ENCODE data around the gene RAB31. TPM values are rescaled to one million over a fixed set of nuclear protein-coding genes. Genes with fewer than 3 reads are reported as not detected.

Gene RAB31
- total and polyA plus RNA-seq, 8 donors: 1.4 to 28.2 (median 4.5) TPM

- Histone ChIP-seq H3K36me3 (no peaks in the 10 kb centered on the region), H3K4me3 (no peak overlapping the region), H3K27me3 (no peaks in the 10 kb centered on the region), H3K4me1 (peaks cover 0 to 3% (median 0%) of the 10 kb centered on the region in 3 donors), H3K9me3 (no peaks in the 10 kb centered on the region), H3K27ac (peak overlapping the region in 1 of 4 donors; percentile 23)
- FAIRE-seq: no peak
- ATAC-seq: peak in 2 of 4 donors; percentile 15 to 57
- TF ChIP-seq, protein P1, sequence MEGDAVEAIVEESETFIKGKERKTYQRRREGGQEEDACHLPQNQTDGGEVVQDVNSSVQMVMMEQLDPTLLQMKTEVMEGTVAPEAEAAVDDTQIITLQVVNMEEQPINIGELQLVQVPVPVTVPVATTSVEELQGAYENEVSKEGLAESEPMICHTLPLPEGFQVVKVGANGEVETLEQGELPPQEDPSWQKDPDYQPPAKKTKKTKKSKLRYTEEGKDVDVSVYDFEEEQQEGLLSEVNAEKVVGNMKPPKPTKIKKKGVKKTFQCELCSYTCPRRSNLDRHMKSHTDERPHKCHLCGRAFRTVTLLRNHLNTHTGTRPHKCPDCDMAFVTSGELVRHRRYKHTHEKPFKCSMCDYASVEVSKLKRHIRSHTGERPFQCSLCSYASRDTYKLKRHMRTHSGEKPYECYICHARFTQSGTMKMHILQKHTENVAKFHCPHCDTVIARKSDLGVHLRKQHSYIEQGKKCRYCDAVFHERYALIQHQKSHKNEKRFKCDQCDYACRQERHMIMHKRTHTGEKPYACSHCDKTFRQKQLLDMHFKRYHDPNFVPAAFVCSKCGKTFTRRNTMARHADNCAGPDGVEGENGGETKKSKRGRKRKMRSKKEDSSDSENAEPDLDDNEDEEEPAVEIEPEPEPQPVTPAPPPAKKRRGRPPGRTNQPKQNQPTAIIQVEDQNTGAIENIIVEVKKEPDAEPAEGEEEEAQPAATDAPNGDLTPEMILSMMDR (IDR thresholded peaks at IDR 0.05): no peak
- DNase-seq: no peak
- intact Hi-C loops (cut with DNase I): no loop called here
- WGBS, 2 donors: 70 to 80% methylated on average over 10 of the region's 10 CpGs
Measured at GRCh38 chr18:9775178-9775577, 67.1 kb downstream of the RAB31 start.

DNA sequence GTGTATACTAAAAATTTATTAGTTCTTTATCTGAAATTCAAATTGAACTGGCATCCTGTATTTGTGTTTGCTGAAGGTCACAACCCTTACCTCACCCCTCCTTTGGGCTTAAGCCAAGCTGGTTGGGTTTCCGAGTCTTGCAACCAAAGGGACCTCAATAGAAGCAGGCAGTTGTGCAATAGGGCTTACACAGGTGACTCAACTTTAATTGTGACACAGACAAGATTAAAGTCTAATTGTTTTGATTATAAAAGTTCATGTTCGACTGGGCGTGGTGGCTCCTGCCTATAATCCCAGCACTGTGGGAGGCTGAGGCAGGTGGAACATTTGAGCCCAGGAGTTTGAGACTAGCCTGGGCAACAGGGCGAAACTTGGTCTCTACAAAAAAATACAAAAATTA is 71.5 kb downstream of the RAB31 start:
- Histone ChIP-seq H3K4me1 (peaks cover 0 to 3% (median 0%) of the 10 kb centered on the region in 3 donors), H3K27ac (no peak overlapping the region), H3K36me3 (no peaks in the 10 kb centered on the region), H3K27me3 (no peaks in the 10 kb centered on the region), H3K4me3 (no peak overlapping the region), H3K9me3 (no peaks in the 10 kb centered on the region)
- FAIRE-seq (no peak), DNase-seq (peak in 1 of 6 donors; percentile 30), ATAC-seq (peak in 3 of 4 donors; percentile 30 to 54 (median 34))
- intact Hi-C loops (cut with DNase I): no loop called here
- TF ChIP-seq, protein P1 (IDR thresholded peaks at IDR 0.05): no peak
- 58 to 68% methylated on average over 4 of the region's 4 CpGs for WGBS, 2 donors

DNA sequence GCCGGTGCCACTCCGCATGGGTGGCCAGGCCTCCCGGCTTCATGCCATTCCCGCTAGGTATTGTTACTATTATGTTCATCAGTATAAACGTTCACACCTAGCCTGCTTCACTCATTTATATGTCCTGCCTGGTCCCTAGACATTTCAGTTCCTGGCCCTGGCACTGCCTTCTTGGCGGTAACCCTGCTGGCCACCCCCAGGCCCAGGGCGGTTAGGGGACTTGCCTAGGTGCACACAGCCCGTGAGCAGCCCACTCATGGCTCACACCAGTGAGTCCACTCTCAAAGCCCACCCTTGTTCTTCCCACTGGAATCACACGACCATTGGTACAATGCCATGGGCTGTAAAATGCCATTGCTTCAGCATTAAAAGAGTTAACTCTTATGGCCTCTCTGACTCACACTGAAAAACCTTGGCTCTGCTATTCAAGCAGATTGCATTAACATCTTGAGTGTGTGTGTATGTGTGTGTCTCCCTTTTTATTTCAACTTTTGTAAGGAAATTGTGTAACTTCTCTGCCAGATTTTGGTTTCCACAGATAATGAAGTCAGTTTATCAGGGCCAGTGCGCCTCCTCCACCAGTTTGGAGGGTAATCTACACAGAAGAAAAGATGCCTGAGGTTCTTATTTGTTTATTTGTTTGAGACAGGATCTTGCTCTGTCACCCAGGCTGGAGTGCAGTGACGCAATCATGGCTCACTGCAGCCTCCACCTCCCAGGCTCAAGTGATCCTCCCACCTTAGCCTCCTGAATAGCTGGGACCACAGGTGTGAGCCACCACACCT is 74.2 kb downstream of the RAB31 start:
- intact Hi-C loops (cut with DNase I): no loop called here
- Histone ChIP-seq H3K4me3 (no peak overlapping the region), H3K27me3 (no peaks in the 10 kb centered on the region), H3K4me1 (peaks cover 0 to 3% (median 0%) of the 10 kb centered on the region in 3 donors), H3K27ac (no peak overlapping the region), H3K36me3 (no peaks in the 10 kb centered on the region), H3K9me3 (no peaks in the 10 kb centered on the region)
- ATAC-seq (peak in 3 of 4 donors; percentile 31 to 62 (median 34)), DNase-seq (no peak), FAIRE-seq (no peak)
- TF ChIP-seq, protein P1 (IDR thresholded peaks at IDR 0.05): no peak
- WGBS, 2 donors: 87 to 90% methylated on average over 11 of the region's 11 CpGs

DNA sequence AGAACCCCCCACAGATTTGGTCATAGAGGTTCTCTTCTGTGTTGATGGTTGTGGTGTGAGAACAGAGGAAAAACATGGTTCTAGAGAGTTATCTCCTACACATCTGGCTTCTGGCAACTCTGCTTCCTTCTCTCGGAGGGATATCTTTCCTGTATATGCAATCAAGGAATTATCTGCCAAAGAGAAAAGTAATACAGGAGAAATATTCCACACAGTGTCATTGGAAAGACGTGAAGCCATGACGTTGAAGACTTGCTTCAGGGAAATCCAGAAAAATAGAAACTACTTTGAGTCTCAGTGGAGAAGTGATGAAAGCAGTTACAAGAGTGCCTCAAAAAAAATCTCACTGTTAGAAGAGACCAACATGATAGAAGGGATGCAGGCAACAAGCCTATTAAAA is 78.5 kb downstream of the RAB31 start:
- no peaks in the 10 kb centered on the region for H3K9me3 ChIP-seq
- H3K27me3 ChIP-seq: no peaks in the 10 kb centered on the region
- intact Hi-C loops (cut with DNase I): no loop called here
- no peak for FAIRE-seq
- H3K4me3 ChIP-seq: no peak overlapping the region
- no peaks in the 10 kb centered on the region for H3K4me1 ChIP-seq
- 78 to 83% methylated on average over 3 of the region's 3 CpGs for WGBS, 2 donors
- no peak for ATAC-seq
- H3K36me3 ChIP-seq: no peaks in the 10 kb centered on the region
- TF ChIP-seq, protein P1 (IDR thresholded peaks at IDR 0.05): no peak
- no peak for DNase-seq
- H3K27ac ChIP-seq: no peak overlapping the region

GRCh38 chr18:9787036-9787435 is 78.9 kb downstream of the RAB31 start:
- H3K9me3 ChIP-seq: no peaks in the 10 kb centered on the region
- no peak overlapping the region for H3K27ac ChIP-seq
- FAIRE-seq: no peak
- WGBS, 2 donors: 95 to 97% methylated on average over 1 of the region's 1 CpG
- no peak for DNase-seq
- H3K4me1 ChIP-seq: no peaks in the 10 kb centered on the region
- no peak for ATAC-seq
- H3K36me3 ChIP-seq: no peaks in the 10 kb centered on the region
- no peak overlapping the region for H3K4me3 ChIP-seq
- TF ChIP-seq, protein P1 (IDR thresholded peaks at IDR 0.05): no peak
- intact Hi-C loops (cut with DNase I): no loop called here
- H3K27me3 ChIP-seq: no peaks in the 10 kb centered on the region

Measured in pancreas (tissue), 10 donors.